HFFc6 (cell line): ENCODE data around the gene ATOX1. TPM values are rescaled to one million over a fixed set of nuclear protein-coding genes. Genes with fewer than 3 reads are reported as not detected.
A peak's percentile ranks its signal among the peaks of the same experiment; 100 is the strongest.

Experiments
- DNase-seq: peaks from one replicate; pipeline ENCODE4 v3.0.0-alpha.2; 2018
- H3K27ac Mint-ChIP-seq: 2 replicates; pipeline ENCODE4 v1.8.0; 2020; ENCODE audit warnings: mild to moderate bottlenecking, mixed read lengths
- H3K27me3 Mint-ChIP-seq: 2 replicates; pipeline ENCODE4 v1.8.0; 2021; ENCODE audit warnings: mild to moderate bottlenecking, moderate library complexity, mixed read lengths; ENCODE audit not compliant: insufficient read depth
- H3K36me3 Mint-ChIP-seq: 2 replicates; pipeline ENCODE4 v1.8.0; 2021; ENCODE audit warnings: low read depth, mixed read lengths
- H3K4me1 Mint-ChIP-seq: 2 replicates; pipeline ENCODE4 v1.8.0; 2020; ENCODE audit warnings: low read depth, mixed read lengths
- H3K4me3 Mint-ChIP-seq: 2 replicates; pipeline ENCODE4 v1.8.0; 2020; ENCODE audit warnings: mild to moderate bottlenecking, moderate library complexity, mixed read lengths
- H3K9me3 Mint-ChIP-seq: 2 replicates; pipeline ENCODE4 v1.8.0; 2020; ENCODE audit warnings: mild to moderate bottlenecking, mixed read lengths
- CTCF ChIP-seq: fragments of 200-600 bp; sonication (generic); IDR thresholded peaks from 2 replicates; pipeline ENCODE4 v1.5.0; 2021; ENCODE audit warnings: antibody characterized with exemption, mild to moderate bottlenecking
- total RNA-seq, 6 experiments: library from RNA; stranded (reverse); fragmentation: NEBNext Ultra II Directional; extraction: Animal tissue kit (Norgen Biotek cat#: 25700); gene quantifications; 2 replicates in 1 of 6; 3 replicates in 5 of 6; pipeline ENCODE4 v1.2.3, GENCODE V29; 2021

ATOX1 gene
- total RNA-seq, 6 experiments from 2014 or later, result 148 to 185 (median 155) TPM

GRCh38 chr5:151718153-151718552 is 40.3 kb downstream of the ATOX1 start:
- no peaks in the 10 kb centered on the region for H3K36me3 Mint-ChIP-seq
- peak; percentile 75 for DNase-seq
- no peak for TF ChIP-seq CTCF
- no peaks in the 10 kb centered on the region for H3K9me3 Mint-ChIP-seq
- H3K27ac Mint-ChIP-seq, result peak overlapping the region; percentile 93
- peak overlapping the region; percentile 76 for H3K4me3 Mint-ChIP-seq
- no peaks in the 10 kb centered on the region; the same call in 1 of the 2 replicates for H3K27me3 Mint-ChIP-seq
- peaks cover 53% of the 10 kb centered on the region for H3K4me1 Mint-ChIP-seq

- Mint-ChIP-seq H3K4me1 (peaks cover 53% of the 10 kb centered on the region), H3K27ac (peak overlapping the region; percentile 93)
Measured at GRCh38 chr5:151717416-151717815, 41.0 kb downstream of the ATOX1 start.

DNA sequence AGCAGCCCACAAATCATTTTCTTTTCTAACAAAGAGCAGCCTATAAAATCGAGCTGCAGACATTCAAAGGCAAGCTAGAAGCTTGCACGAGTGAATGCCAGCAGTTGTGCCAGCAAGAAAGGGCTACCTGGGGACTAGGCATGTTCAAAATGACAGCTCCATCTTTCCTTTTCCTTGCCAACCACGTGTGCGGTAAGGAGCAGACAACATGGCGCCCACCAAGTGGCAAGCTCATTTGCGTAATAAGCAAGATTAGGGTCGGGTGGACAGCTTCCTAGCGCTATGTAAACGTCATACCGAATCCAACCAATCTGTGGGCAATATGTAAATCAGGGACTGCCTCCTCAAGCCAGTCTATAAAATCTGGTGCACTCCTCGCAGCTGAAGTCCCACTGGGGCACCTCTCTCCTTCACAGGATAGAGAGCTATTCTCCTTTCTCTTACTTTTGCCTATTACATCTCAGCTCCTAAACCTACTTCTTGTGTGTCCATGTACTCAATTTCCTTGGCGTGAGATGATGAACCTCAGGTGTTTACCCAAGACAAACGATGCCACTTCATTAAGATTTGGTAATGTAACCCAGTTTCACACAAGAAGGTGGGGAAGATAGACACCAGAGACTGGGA is 49.2 kb downstream of the ATOX1 start:
- no peak for TF ChIP-seq CTCF
- H3K27ac Mint-ChIP-seq, result no peak overlapping the region
- DNase-seq, result no peak
- no peaks in the 10 kb centered on the region for H3K36me3 Mint-ChIP-seq
- peaks cover 4% of the 10 kb centered on the region for H3K9me3 Mint-ChIP-seq
- no peaks in the 10 kb centered on the region; the same call in 1 of the 2 replicates for H3K27me3 Mint-ChIP-seq
- peaks cover 12% of the 10 kb centered on the region for H3K4me1 Mint-ChIP-seq
- no peak overlapping the region for H3K4me3 Mint-ChIP-seq

More at GRCh38 chr5:151717416-151717815, 41.0 kb downstream of the ATOX1 start:
- Mint-ChIP-seq H3K36me3 (no peaks in the 10 kb centered on the region), H3K27me3 (no peaks in the 10 kb centered on the region; the same call in 1 of the 2 replicates), H3K9me3 (no peaks in the 10 kb centered on the region), H3K4me3 (peak overlapping the region; percentile 76)
- no peak for TF ChIP-seq CTCF
- DNase-seq, result no peak

DNA sequence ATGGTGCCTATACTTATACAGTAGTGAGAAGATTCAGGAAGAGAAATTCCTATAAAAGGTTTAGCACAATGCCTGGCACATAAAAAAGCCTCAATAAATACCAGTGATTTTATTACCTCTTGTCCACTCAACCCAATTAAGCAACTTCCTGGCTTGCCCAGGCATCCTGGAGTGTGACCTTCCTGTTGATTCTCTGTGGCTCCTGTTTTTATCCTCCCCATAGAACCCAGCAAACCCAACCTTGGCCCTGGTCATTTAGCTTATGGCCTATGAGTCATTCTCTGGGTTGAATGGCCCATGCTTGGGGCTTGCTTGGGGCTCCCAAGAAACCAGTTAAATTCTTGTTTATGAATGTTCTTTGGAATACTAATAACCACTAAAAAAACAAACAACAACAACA is 50.3 kb downstream of the ATOX1 start:
- Mint-ChIP-seq H3K27me3 (no peaks in the 10 kb centered on the region; the same call in 1 of the 2 replicates), H3K36me3 (no peaks in the 10 kb centered on the region), H3K4me1 (peaks cover 12% of the 10 kb centered on the region), H3K9me3 (peaks cover 4% of the 10 kb centered on the region), H3K27ac (no peak overlapping the region), H3K4me3 (no peak overlapping the region)
- DNase-seq, result no peak
- TF ChIP-seq CTCF, result no peak

- Mint-ChIP-seq H3K4me1 (peaks cover 12% of the 10 kb centered on the region), H3K27ac (no peak overlapping the region), H3K27me3 (no peaks in the 10 kb centered on the region; the same call in 1 of the 2 replicates), H3K4me3 (no peak overlapping the region), H3K9me3 (peaks cover 4% of the 10 kb centered on the region), H3K36me3 (no peaks in the 10 kb centered on the region)
- no peak for DNase-seq
- TF ChIP-seq CTCF, result no peak
Measured at GRCh38 chr5:151707567-151707966, 50.9 kb downstream of the ATOX1 start.
